ENCODE results near the gene FAM170A.

Gene FAM170A

DNA sequence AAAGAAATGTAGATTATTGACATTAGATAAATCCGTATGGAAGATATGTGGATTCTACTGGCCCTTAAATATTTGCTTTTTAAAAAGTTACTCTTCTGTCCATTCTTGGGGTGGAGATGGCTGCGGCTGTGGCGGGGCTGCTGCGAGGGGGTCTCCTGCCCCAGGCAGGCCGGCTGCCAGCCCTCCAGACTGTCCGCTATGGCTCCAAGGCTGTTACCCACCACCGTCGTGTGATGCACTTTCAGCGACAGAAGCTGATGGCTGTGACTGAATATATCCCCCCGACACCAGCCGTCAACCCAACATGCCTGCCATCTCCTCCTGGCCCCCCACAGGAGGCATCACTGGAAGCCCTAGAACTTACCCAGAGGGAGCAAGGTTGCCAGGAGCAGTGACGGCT lies 50.7 kb downstream of the FAM170A start:
- no peak overlapping the region for H3K9ac ChIP-seq
- no peaks in the 10 kb centered on the region for H3K36me3 ChIP-seq (ENCODE audit: control insufficient read depth, insufficient read depth, low read length)
- no peaks in the 10 kb centered on the region for H3K27me3 ChIP-seq (ENCODE audit: control insufficient read depth, insufficient read depth, low read length)
- no peaks in the 10 kb centered on the region for H3K4me1 ChIP-seq
- no peak overlapping the region for H2AFZ ChIP-seq
- H3K27ac ChIP-seq = no peak overlapping the region
- H3K4me3 ChIP-seq (ENCODE audit: low read depth, low read length) = no peak overlapping the region
- TF ChIP-seq, protein P1, sequence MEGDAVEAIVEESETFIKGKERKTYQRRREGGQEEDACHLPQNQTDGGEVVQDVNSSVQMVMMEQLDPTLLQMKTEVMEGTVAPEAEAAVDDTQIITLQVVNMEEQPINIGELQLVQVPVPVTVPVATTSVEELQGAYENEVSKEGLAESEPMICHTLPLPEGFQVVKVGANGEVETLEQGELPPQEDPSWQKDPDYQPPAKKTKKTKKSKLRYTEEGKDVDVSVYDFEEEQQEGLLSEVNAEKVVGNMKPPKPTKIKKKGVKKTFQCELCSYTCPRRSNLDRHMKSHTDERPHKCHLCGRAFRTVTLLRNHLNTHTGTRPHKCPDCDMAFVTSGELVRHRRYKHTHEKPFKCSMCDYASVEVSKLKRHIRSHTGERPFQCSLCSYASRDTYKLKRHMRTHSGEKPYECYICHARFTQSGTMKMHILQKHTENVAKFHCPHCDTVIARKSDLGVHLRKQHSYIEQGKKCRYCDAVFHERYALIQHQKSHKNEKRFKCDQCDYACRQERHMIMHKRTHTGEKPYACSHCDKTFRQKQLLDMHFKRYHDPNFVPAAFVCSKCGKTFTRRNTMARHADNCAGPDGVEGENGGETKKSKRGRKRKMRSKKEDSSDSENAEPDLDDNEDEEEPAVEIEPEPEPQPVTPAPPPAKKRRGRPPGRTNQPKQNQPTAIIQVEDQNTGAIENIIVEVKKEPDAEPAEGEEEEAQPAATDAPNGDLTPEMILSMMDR (IDR thresholded peaks at IDR 0.05) = no peak
- H3K79me2 ChIP-seq = no peaks in the 10 kb centered on the region
- H3K4me2 ChIP-seq (ENCODE audit: low read length) = no peak overlapping the region
- H3K9me3 ChIP-seq (ENCODE audit: control insufficient read depth, low read length) = no peaks in the 10 kb centered on the region

DNA sequence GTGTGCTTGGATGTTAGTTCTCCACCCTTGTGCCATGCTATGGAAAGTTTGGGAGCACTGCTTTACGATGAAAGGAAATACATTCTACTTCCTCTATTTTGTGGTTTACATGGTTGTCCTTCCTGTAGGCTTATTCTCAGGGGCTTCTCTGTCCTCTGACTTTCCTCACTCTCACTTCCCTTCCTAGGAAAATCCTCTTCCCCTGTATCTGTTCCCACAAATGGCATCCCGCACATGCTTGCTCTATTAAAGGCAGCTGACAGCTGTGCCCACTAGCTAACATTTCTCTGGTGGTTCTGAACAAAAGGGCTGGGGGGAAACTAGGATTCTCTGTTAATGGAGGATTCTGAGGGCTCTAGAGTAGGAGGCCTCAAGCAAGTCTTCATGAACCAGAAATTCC lies 52.4 kb downstream of the FAM170A start:
- Histone ChIP-seq H3K36me3 (ENCODE audit: control insufficient read depth, insufficient read depth, low read length) (no peaks in the 10 kb centered on the region), H2AFZ (no peak overlapping the region), H3K9ac (no peak overlapping the region), H3K4me3 (ENCODE audit: low read depth, low read length) (no peak overlapping the region), H3K9me3 (ENCODE audit: control insufficient read depth, low read length) (no peaks in the 10 kb centered on the region), H3K27ac (no peak overlapping the region), H3K79me2 (no peaks in the 10 kb centered on the region), H3K27me3 (ENCODE audit: control insufficient read depth, insufficient read depth, low read length) (no peaks in the 10 kb centered on the region), H3K4me1 (no peaks in the 10 kb centered on the region), H3K4me2 (ENCODE audit: low read length) (no peak overlapping the region)
- TF ChIP-seq, protein P1 (IDR thresholded peaks at IDR 0.05) = no peak

DNA sequence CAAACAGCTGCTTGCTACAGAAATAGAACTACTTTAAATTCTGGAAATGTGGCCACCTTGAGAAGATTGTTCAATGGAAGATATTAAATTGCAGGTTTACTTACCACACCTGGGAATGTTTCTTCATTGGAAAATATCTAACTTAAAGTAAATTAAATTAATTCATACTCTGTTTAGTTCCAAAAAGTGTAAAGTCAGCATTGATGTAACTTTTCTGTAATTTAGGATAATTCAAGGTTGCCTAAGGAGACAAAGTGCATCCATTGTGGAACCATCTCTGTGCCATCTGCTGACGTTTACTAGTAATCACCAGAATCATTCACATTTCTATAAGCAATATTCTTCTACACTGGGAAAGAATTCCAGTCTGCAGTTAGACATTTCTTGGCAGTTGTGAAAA lies 53.0 kb downstream of the FAM170A start:
- TF ChIP-seq, protein P1 (IDR thresholded peaks at IDR 0.05) = no peak
- Histone ChIP-seq H3K9me3 (ENCODE audit: control insufficient read depth, low read length) (no peaks in the 10 kb centered on the region), H3K4me2 (ENCODE audit: low read length) (no peak overlapping the region)

More for the DNA sequence above, 53.0 kb downstream of the FAM170A start:
- Histone ChIP-seq H3K4me1 (no peaks in the 10 kb centered on the region), H2AFZ (no peak overlapping the region), H3K79me2 (no peaks in the 10 kb centered on the region), H3K36me3 (ENCODE audit: control insufficient read depth, insufficient read depth, low read length) (no peaks in the 10 kb centered on the region), H3K4me3 (ENCODE audit: low read depth, low read length) (no peak overlapping the region), H3K27ac (no peak overlapping the region), H3K27me3 (ENCODE audit: control insufficient read depth, insufficient read depth, low read length) (no peaks in the 10 kb centered on the region), H3K9ac (no peak overlapping the region)
